ENCODE measurements around the gene CLINT1. TPM values are rescaled to one million over a fixed set of nuclear protein-coding genes. Genes with fewer than 3 reads are reported as not detected.

CLINT1 gene
- total and polyA plus RNA-seq, 2 of the 13 experiments (the other 11 are each of a cell fraction or from before 2014, with no cell fraction given) = 64.0 to 104 TPM

DNA sequence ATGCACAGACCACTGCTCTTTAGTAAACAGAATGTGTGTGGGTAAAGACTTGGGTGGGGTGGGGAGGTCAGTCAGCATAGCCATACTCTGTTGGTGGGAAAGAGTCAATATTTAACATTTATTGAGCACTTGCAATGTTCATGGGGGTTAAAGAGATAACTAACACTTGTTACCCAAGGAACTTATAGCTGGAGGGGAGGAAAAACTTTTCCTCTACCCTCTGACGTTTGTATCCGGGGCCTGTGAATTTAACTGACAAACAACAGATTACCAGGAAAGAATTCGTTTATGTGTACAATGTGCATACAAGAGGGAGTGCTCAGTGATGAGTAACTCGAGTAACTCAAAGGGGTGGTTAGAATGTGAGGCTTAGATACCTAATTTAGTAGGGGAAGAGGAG is 6.8 kb upstream of the CLINT1 start:
- intact Hi-C loops (cut with micrococcal nuclease; ENCODE audit: unreplicated experiment) = no loop called here
- peak; percentile 27 for DNase-seq (ENCODE audit: low spot score)

GRCh38 chr5:157864067-157864466 is 5.1 kb upstream of the CLINT1 start:
- Histone ChIP-seq H3K36me3 (replicated peaks in 1 of 2; ENCODE audit: control insufficient read depth in 1 of 2, insufficient read depth in 2 of 2, low read length in 2 of 2) (no peaks in the 10 kb centered on the region), H3K4me3 (replicated peaks in 1 of 3; ENCODE audit: insufficient read depth in 1 of 3, low read depth in 2 of 3, low read length in 3 of 3) (no peak overlapping the region), H3K4me2 (ENCODE audit: low read depth, low read length) (no peak overlapping the region), H3K4me1 (ENCODE audit: insufficient read depth, low read length) (peaks cover 36% of the 10 kb centered on the region), H3K9ac (ENCODE audit: insufficient read depth, low read depth, low read length) (no peak overlapping the region), H4K20me1 (ENCODE audit: insufficient read depth, low read length) (no peaks in the 10 kb centered on the region), H3K27ac (ENCODE audit: extremely low read length, insufficient read depth, low read length) (no peak overlapping the region), H2AFZ (ENCODE audit: low read length) (no peak overlapping the region), H3K27me3 (ENCODE audit: control insufficient read depth in 1 of 2, insufficient read depth in 2 of 2, low read length in 2 of 2) (no peaks in the 10 kb centered on the region), H3K79me2 (ENCODE audit: insufficient read depth, low read length) (no peaks in the 10 kb centered on the region), H3K9me3 (ENCODE audit: low read length) (no peaks in the 10 kb centered on the region)
- DNase-seq (ENCODE audit: low spot score) (no peak), ATAC-seq (no peak), FAIRE-seq (no peak)
- in situ Hi-C loops (cut with HindIII; ENCODE audit: extremely low pct_ligation_motif_present, low pct_unique_long_range_greater_than_20kb) = no loop called here
- ChIA-PET POLR2A (no interaction called here), CTCF (ENCODE audit: low intra/inter-chr PET ratio, low total read pairs) (no interaction called here)
- BruUV-seq (replicated peaks) = no TSS peak
- intact Hi-C loops (cut with micrococcal nuclease; ENCODE audit: unreplicated experiment) = no loop called here
- WGBS (ENCODE audit: low lambda C conversion rate) = 95% methylated on average over 3 of the region's 4 CpGs
- TF ChIP-seq YEATS2 (CRISPR knock-in tag; IDR thresholded peaks at IDR 0.05; ENCODE audit: borderline replicate concordance) (no peak), ZNF784 (CRISPR knock-in tag; IDR thresholded peaks at IDR 0.05; ENCODE audit: borderline replicate concordance) (no peak), SOX6 (IDR thresholded peaks at IDR 0.05) (no peak), SOX6 (CRISPR knock-in tag; IDR thresholded peaks at IDR 0.05) (no peak), PAWR (CRISPR knock-in tag; IDR thresholded peaks at IDR 0.05; ENCODE audit: borderline replicate concordance) (no peak), CCAR2 (optimal IDR thresholded peaks at IDR 0.05; ENCODE audit: low read depth, low read length) (no peak), TAF1 (CRISPR knock-in tag; IDR thresholded peaks at IDR 0.05) (no peak), HNF1B (CRISPR knock-in tag; IDR thresholded peaks at IDR 0.05) (no peak), IRF2 (CRISPR knock-in tag; IDR thresholded peaks at IDR 0.05) (no peak), FUBP1 (CRISPR knock-in tag; IDR thresholded peaks at IDR 0.05; ENCODE audit: borderline replicate concordance) (no peak), SRSF1 (optimal IDR thresholded peaks at IDR 0.05; ENCODE audit: low read depth, low read length) (no peak)
- TF ChIP-seq, protein P1, sequence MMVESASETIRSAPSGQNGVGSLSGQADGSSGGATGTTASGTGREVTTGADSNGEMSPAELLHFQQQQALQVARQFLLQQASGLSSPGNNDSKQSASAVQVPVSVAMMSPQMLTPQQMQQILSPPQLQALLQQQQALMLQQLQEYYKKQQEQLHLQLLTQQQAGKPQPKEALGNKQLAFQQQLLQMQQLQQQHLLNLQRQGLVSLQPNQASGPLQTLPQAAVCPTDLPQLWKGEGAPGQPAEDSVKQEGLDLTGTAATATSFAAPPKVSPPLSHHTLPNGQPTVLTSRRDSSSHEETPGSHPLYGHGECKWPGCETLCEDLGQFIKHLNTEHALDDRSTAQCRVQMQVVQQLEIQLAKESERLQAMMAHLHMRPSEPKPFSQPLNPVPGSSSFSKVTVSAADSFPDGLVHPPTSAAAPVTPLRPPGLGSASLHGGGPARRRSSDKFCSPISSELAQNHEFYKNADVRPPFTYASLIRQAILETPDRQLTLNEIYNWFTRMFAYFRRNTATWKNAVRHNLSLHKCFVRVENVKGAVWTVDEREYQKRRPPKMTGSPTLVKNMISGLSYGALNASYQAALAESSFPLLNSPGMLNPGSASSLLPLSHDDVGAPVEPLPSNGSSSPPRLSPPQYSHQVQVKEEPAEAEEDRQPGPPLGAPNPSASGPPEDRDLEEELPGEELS (CRISPR knock-in tag; IDR thresholded peaks at IDR 0.05) = no peak

More for the DNA sequence above, 6.8 kb upstream of the CLINT1 start:
- BruUV-seq (replicated peaks) = no TSS peak
- FAIRE-seq (no peak), ATAC-seq (peak; percentile 39)
- Histone ChIP-seq H3K79me2 (ENCODE audit: insufficient read depth, low read length) (no peaks in the 10 kb centered on the region), H3K9ac (ENCODE audit: insufficient read depth, low read depth, low read length) (no peak overlapping the region), H3K36me3 (replicated peaks in 1 of 2; ENCODE audit: control insufficient read depth in 1 of 2, insufficient read depth in 2 of 2, low read length in 2 of 2) (no peaks in the 10 kb centered on the region), H3K27me3 (ENCODE audit: control insufficient read depth in 1 of 2, insufficient read depth in 2 of 2, low read length in 2 of 2) (no peaks in the 10 kb centered on the region), H4K20me1 (ENCODE audit: insufficient read depth, low read length) (no peaks in the 10 kb centered on the region), H3K9me3 (ENCODE audit: low read length) (no peaks in the 10 kb centered on the region), H3K4me3 (replicated peaks in 1 of 3; ENCODE audit: insufficient read depth in 1 of 3, low read depth in 2 of 3, low read length in 3 of 3) (no peak overlapping the region), H3K4me2 (ENCODE audit: low read depth, low read length) (0 out of 2 replicates have a peak overlapping the region, but pooled peaks have one; percentile 3), H3K4me1 (ENCODE audit: insufficient read depth, low read length) (peaks cover 28% of the 10 kb centered on the region), H2AFZ (ENCODE audit: low read length) (no peak overlapping the region), H3K27ac (ENCODE audit: extremely low read length, insufficient read depth, low read length) (no peak overlapping the region)
- POLR2A ChIA-PET = no interaction called here
- 2% methylated on average over 4 of the region's 4 CpGs for WGBS (ENCODE audit: low lambda C conversion rate)
- no peak for TF ChIP-seq CREB1 (IDR thresholded peaks at IDR 0.05)
- 0 out of 2 replicates have a peak, but pooled peaks have one; percentile 9 for TF ChIP-seq CREB1 (CRISPR knock-in tag; IDR thresholded peaks at IDR 0.05)
- TF ChIP-seq MXI1 (IDR thresholded peaks at IDR 0.05; ENCODE audit: borderline replicate concordance, low read depth, low read length) = no peak
- in situ Hi-C loops (cut with HindIII; ENCODE audit: extremely low pct_ligation_motif_present, low pct_unique_long_range_greater_than_20kb) = no loop called here
- CTCF ChIA-PET (ENCODE audit: low intra/inter-chr PET ratio, low total read pairs) = no interaction called here

Measured in HepG2 (cell line).